RPMI8226 (cell line): ENCODE measurements around the gene UBR7.
A peak's percentile ranks its signal among the peaks of the same experiment; 100 is the strongest.
"Not testable (repeated sequence)": the region's sequence is repeated elsewhere in the genome, so short reads cannot be mapped to it uniquely, and the experiment has no call there.

Experiments used
- DNase-seq: peaks from one replicate; pipeline ENCODE4 v3.0.0-alpha.2; 2015

The UBR7 gene

GRCh38 chr14:93206793-93207467, at the start of gene UBR7, which contains the start of gene GON7:
Gene UBR7 (plus strand): TSS chr14:93207256. CDS start chr14:93207292, 36 bp downstream.
Gene GON7 (minus strand): TSS chr14:93207065. CDS start chr14:93207037, 28 bp downstream.
- DNase-seq = peak; percentile 95

GRCh38 chr14:93158349-93158748, 48.7 kb upstream of the UBR7 start:
- not testable (repeated sequence) for DNase-seq

- not testable (repeated sequence) for DNase-seq
These were observed 47.3 kb upstream of the UBR7 start for GRCh38 chr14:93159625-93160352.

GRCh38 chr14:93160353-93160801, 46.7 kb upstream of the UBR7 start:
- peak; percentile 33 for DNase-seq

- DNase-seq = no peak
These were observed 45.6 kb upstream of the UBR7 start for GRCh38 chr14:93161411-93161940.

- DNase-seq = peak; percentile 32
These were observed 43.5 kb upstream of the UBR7 start for GRCh38 chr14:93163564-93163963.

- not testable (repeated sequence) for DNase-seq
These were observed 41.5 kb upstream of the UBR7 start for GRCh38 chr14:93165271-93166265.

- not testable (repeated sequence) for DNase-seq
These were observed 38.4 kb upstream of the UBR7 start for GRCh38 chr14:93168610-93169009.

GRCh38 chr14:93169619-93170018, 37.4 kb upstream of the UBR7 start:
- DNase-seq = not testable (repeated sequence)

- DNase-seq = not testable (repeated sequence)
These were observed 36.9 kb upstream of the UBR7 start for GRCh38 chr14:93170141-93170540.

GRCh38 chr14:93171376-93171775, 35.7 kb upstream of the UBR7 start:
- no peak for DNase-seq

GRCh38 chr14:93173943-93174395, 33.1 kb upstream of the UBR7 start:
- no peak for DNase-seq

- not testable (repeated sequence) for DNase-seq
These were observed 32.3 kb upstream of the UBR7 start for GRCh38 chr14:93174731-93175130.

- no peak for DNase-seq
These were observed 31.6 kb upstream of the UBR7 start for GRCh38 chr14:93175492-93175891.

- DNase-seq = no peak
These were observed 23.3 kb upstream of the UBR7 start for GRCh38 chr14:93183596-93184317.

- peak; percentile 88 for DNase-seq
These were observed 22.4 kb upstream of the UBR7 start, which contains the start of the genes LYSET and MOAP1 for GRCh38 chr14:93184391-93185348. Gene LYSET (plus strand): TSS chr14:93185317. CDS start chr14:93185406, 89 bp downstream. Gene MOAP1 (minus strand): TSS chr14:93184897. CDS start chr14:93184242, 655 bp downstream.

- DNase-seq = no peak
These were observed 21.7 kb upstream of the UBR7 start for GRCh38 chr14:93185349-93185720.

GRCh38 chr14:93186466-93186865, 20.6 kb upstream of the UBR7 start:
- DNase-seq = no peak

GRCh38 chr14:93186956-93187355, 20.1 kb upstream of the UBR7 start:
- DNase-seq = no peak

GRCh38 chr14:93195316-93195999, 11.6 kb upstream of the UBR7 start:
- DNase-seq = no peak
